SKM-1 (cell line): ENCODE data around the gene RTF1.

ENCODE experiments used
- DNase-seq: peaks from one replicate; lab custom pipeline; 2025; ENCODE audit not compliant: unreplicated experiment; lab: John Stamatoyannopoulos, UW

Gene RTF1

GRCh38 chr15:41502795-41503668 lies 86.1 kb downstream of the RTF1 start:
- DNase-seq: no peak

- no peak for DNase-seq
These were observed 86.7 kb downstream of the RTF1 start for GRCh38 chr15:41503669-41504010.

GRCh38 chr15:41504751-41505492 lies 88.0 kb downstream of the RTF1 start:
- no peak for DNase-seq

DNA sequence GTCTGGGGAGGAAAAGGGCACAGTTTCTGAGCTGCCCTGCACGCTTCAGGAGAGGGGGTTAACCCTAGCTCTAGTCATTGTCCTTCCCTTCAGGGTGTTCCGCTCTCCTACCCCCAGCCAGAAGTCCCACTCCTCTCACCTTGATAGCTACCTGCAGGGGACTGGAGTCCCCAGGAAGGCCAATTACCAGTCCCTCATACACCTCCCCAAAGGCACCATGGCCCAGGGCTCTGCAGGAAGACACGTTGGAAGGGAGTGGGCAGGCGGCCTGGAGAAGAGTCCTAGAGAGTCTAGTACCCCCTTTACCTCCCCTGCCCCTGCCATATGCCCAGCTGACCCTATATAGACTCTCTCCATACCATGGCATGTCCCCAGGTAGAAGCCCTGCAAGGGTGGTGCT lies 88.9 kb downstream of the RTF1 start:
- DNase-seq: no peak

- DNase-seq: no peak
These were observed 90.0 kb downstream of the RTF1 start for GRCh38 chr15:41506796-41507341.

- no peak for DNase-seq
These were observed 91.0 kb downstream of the RTF1 start for GRCh38 chr15:41507820-41508290.

- DNase-seq: no peak
These were observed 93.8 kb downstream of the RTF1 start for GRCh38 chr15:41510728-41511127.

DNA sequence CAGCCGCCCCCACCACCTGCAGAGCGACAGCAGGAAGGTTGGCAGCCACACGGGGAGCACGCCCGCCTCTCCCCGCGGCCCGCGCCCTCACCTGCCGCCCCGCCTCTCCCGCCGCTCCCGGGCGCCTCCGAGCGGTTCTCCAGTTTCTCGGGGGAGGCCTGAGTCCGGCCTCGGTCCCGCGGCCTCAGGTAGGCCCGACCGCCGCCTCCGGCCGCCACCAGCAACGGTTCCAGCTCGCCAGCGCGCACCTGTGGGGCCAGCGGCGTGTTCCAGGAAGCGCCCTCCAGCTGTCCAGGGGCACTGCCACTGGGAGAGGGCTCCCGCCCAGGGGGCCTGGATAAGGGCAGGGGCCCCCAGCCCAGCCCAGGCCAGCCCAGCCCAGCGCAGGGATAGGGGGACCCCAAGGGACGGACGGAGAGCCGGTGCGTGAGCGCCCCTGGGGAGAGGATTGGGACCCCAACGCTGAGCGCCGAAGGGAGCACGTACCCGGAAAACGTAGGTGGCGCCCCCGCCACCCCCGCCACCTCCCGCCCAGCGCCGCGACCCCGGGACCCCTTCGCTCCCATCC lies 94.5 kb downstream of the RTF1 start:
- DNase-seq: no peak

- no peak for DNase-seq
These were observed 95.0 kb downstream of the RTF1 start for GRCh38 chr15:41511899-41512369.

DNA sequence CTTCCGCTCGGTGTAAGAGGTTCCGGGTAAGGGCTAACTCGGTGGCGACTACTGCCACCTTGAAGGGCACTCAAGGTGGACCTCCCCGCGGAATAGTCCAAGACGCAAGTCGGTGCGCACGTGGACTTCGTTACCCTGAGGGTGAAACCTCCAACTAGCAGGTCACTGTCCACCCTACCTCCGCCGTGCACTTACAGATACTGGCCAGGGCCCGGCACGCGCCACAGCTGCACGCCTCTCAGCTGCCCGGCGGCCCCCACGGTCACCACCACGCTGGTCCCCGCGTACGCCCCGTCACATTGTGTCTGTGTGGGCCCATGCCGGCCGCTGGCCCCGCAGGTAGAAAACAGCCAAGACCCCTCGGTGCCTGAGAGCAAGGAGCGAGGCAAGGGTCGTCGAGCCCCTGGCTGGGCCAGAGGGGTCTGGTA lies 95.6 kb downstream of the RTF1 start:
- no peak for DNase-seq

DNA sequence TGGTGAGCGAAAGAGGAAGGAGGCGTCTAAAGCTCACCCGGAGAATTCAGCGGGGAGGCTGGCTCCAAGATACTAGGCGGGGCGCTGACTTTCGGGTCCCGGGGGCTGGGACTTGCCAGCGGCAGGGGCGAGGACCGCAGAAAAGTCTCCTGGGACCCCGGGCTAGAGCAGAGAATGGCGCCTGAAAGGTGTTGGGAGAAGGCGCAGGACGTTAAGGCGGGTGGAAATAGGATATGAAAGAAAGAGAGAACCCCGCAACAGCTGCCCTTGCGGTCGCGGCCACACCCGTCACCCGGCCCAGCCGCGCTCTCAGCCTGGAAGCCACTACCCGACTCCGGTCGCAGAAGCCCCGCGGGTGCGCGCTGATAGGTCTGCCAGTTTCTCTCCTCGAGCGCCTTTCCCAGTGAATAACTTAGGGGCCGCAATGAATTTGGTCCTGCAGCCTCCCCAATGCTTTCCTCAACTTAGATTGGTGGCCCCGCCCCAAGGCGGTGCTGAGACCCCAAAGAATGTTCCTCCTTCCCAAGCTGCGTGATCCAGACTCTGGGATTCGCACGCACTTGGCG lies 96.1 kb downstream of the RTF1 start:
- no peak for DNase-seq

- no peak for DNase-seq
These were observed 96.8 kb downstream of the RTF1 start, which contains the start of gene LTK for GRCh38 chr15:41513506-41514227. TSS of gene LTK (minus strand) at chr15:41513827. CDS start at chr15:41513709, 118 bp downstream.

DNA sequence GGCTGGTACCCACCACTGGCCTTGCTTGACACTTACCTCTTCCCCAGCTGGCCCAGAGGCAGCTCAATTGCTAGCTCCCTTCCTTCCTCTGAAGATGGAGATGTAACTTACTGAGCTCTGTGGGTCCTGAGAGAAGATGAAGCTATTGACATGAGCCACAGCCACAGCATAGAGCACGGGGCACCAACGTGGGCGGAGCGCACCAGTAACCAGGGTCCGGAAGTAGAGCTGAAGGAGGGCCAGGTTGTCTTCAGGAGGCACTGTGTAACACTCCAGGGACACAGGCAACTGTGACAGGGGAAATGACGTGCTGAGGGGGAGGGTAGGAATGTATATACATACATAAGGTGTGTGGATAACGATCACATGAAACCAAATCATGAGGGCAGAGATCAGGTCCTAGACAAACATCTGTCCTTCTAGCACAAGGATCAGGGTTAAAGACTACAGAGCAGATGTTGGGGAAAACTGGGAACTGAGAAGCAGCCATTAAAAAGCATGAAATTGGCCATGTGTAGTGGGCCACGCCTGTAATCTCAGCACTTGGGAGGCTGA lies 101.1 kb downstream of the RTF1 start:
- no peak for DNase-seq

DNA sequence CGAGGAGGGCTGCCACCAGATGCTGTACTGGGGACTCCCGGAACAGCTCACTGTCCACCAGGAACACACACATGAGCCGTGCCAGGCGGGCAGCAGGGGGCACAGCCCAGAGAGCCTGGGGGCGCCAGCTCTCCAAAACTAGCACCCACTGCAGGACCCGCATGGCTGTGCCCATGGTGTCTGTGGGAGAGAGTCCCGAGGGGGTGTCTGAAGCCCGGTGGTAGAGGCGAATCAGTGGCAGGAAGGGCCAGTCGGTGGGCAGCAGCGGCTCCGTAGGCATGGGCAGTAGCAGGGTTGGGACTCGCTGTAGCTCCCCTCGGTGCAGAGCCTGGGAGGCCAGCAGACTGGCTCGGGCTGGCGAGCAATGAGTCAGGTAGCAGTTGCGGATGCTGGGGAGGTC lies 103.7 kb downstream of the RTF1 start:
- no peak for DNase-seq

- no peak for DNase-seq
These were observed 104.7 kb downstream of the RTF1 start for GRCh38 chr15:41521614-41522013.

- DNase-seq: no peak
These were observed 106.2 kb downstream of the RTF1 start for GRCh38 chr15:41523097-41523496.

- DNase-seq: no peak
These were observed 113.6 kb downstream of the RTF1 start for GRCh38 chr15:41530363-41530956.
